C1 segment of cervical spinal cord (tissue), 14 donors: ENCODE data around the gene RAMACL.

Experiments used
- DNase-seq, 14 donors: peaks; one replicate each; lab custom pipeline; 2025; lab: John Stamatoyannopoulos, UW

Gene RAMACL

DNA sequence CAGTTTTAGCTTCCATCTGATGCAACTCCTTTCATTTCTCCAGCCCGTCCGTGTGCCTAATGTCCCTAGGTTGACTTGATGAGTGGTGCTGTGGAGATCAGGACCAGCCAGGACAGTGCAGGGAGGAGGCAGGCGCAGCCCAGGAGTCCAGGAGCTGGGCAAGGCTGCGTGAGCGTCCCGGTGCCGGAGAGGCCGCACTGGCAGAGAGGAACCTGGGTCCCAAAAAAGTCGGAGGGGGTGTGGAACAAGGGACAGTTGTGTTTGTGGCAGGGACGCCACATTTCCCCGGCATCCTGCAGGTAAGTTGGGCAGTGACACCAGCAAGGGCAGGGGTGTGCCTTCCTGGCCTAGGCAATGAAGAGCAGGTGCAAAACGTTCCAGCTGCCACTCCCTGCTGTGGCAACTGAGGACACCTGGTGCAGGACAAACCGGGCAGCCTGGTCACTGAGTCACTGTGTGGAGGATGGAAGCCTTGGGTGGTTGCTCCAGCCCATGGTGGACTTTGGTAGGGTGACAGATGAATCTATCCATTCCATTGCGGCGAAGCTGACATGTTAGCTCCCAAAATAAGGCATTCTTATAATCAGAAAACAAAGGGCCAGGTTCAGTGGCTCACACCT, 53.2 kb downstream of the RAMACL start:
- DNase-seq = no peak
